WTC11 (cell line): Measurements from ENCODE around the gene KLHL11.

Experiments
- AFF4 ChIP-seq: sonication (generic); formaldehyde crosslinking; IDR thresholded peaks from 2 replicates; pipeline ENCODE4 v1.8.1; 2023; ENCODE audit warnings: mild to moderate bottlenecking, missing genetic modification reagents, borderline replicate concordance
- ATF1 ChIP-seq: sonication (generic); formaldehyde crosslinking; IDR thresholded peaks from 2 replicates; pipeline ENCODE4 v1.8.1; 2023; ENCODE audit warnings: mild to moderate bottlenecking, moderate library complexity, missing genetic modification reagents
- ATF2 ChIP-seq: sonication (generic); formaldehyde crosslinking; IDR thresholded peaks from 2 replicates; pipeline ENCODE4 v1.8.1; 2022; ENCODE audit warnings: low read depth, missing genetic modification reagents, borderline replicate concordance
- CTCF ChIP-seq: fragments of 200-600 bp; IDR thresholded peaks from 2 replicates; pipeline ENCODE4 v1.8.0; 2022; ENCODE audit warnings: antibody characterized with exemption
- MAX ChIP-seq: sonication (generic); formaldehyde crosslinking; IDR thresholded peaks from 2 replicates; pipeline ENCODE4 v1.8.0; 2022; ENCODE audit warnings: mild to moderate bottlenecking, missing genetic modification reagents
- MLX ChIP-seq: sonication (generic); formaldehyde crosslinking; IDR thresholded peaks from 2 replicates; pipeline ENCODE4 v1.8.1; 2023; ENCODE audit warnings: mild to moderate bottlenecking, missing genetic modification reagents, moderate library complexity
- NFE2L1 ChIP-seq: sonication (generic); formaldehyde crosslinking; IDR thresholded peaks from 2 replicates; pipeline ENCODE4 v1.8.1; 2023; ENCODE audit warnings: missing genetic modification reagents
- TEAD4 ChIP-seq: sonication (generic); formaldehyde crosslinking; IDR thresholded peaks from 2 replicates; pipeline ENCODE4 v1.8.0; 2022; ENCODE audit warnings: mild to moderate bottlenecking, missing genetic modification reagents

GRCh38 chr17:41811549-41812380 lies 53.5 kb downstream of the KLHL11 start, which contains the start of gene P3H4:
- TF ChIP-seq CTCF (peak; percentile 40; the same call in 1 of the 2 replicates), MLX (CRISPR knock-in tag) (no peak), MAX (CRISPR knock-in tag) (no peak; the same call in 1 of the 2 replicates), ATF2 (CRISPR knock-in tag) (no peak), ATF1 (CRISPR knock-in tag) (no peak), AFF4 (no peak), TEAD4 (CRISPR knock-in tag) (no peak), NFE2L1 (CRISPR knock-in tag) (peak; percentile 54; the same call in 1 of the 2 replicates)
